Stimulated activated CD4-positive, alpha-beta T cell treated with anti-CD3 and anti-CD28 coated beads, Interleukin-1b, Interleukin-23, amount 100 ng/mL, for 4 hours (primary cell): ENCODE results near the gene EYA4.

ENCODE experiments used
- DNase-seq, 2 donors: peaks; one replicate each; pipeline ENCODE4 v3.0.0-alpha.2; 2020; ENCODE audit warnings: low read depth in 2 of 2

The EYA4 gene

DNA sequence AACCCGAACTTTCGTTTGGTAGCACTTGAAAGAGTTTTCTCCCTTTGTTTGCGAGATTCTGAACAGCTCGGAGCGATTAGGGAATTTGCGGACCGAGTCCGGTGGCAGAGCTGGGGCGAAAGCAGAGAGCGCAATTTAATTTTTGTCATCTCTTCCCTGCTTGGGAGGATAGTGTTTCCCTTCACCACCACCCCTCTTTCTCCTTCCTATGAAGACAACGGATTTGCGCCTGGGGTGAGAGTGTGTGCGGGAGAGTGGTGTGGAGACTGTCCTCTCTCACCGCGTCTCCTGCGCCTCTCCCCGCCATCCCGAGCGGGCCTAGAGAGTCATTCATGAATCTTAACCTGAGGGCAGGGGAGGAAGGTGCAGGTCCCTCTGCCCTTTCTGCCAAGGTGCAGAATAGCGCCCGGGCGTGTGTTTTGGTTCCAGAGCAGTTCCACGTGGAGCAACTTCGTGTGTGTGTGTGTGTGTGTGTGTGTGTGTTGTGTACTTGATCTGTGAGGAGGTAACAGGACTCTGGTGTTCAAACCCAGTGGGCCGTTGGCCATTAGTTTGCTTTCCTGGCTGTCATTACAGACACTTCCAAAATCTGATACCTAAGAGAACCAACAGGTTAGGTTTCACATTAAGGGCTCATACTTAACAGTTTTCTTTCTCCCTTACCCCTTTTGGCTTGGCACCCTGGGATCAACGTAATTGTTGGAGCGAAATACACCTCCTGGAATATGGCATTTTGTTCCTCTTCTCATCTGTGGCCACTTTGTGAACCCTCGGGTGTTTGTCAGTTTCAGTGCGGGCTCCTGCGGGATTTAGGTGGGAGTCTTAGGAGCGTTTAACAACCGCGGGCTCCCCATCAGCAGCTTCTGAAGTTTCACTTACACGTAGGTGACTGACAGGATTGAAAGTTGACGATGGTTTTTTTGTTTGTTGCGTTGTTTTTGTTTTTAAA, 1.8 kb downstream of the EYA4 start:
- no peak for DNase-seq

DNA sequence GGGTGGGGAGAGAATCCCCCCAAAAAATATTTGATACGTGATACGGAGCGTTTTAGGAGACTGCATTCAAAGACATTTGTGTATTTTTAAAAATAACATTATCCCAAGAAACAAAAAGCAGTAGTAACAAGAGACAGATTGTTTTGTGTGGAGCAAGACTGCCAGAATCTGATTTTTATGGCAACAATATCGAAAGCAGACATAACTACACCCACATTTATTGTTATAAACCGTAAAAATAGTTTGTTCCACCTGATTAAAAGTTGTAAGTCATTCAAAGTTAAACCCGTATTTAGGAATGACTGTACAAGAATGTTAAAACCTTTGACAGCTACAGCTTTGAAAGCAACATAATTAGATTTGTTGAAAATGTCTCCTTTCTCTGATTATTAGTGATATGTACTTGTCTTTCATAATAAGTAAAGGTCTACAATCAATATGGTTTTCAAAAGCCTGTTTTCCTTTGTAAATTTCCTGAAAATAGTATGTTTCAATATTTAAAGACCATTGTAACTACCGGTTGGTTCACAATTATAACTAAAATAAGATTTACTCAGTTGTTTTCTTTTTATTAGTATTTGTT, 2.7 kb downstream of the EYA4 start:
- DNase-seq: no peak

DNA sequence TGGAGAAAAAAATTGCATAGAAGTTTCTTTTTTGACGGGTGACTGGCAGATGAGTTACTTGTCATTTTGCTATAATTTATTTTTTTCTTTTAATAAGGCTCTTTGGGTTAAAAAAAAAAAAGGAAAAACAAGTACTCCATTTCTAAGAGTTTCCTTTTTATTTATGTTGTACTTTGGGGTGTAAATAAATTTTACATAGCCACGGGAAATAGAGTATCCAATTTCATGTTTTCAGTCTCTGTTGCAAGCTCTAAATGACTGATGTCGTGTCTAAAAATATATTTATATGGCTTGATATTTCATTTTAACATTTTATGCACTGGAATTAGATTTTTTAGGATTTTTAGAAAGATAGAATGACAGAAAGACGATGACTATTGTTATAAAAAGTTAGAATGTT, 3.4 kb downstream of the EYA4 start:
- no peak for DNase-seq

DNA sequence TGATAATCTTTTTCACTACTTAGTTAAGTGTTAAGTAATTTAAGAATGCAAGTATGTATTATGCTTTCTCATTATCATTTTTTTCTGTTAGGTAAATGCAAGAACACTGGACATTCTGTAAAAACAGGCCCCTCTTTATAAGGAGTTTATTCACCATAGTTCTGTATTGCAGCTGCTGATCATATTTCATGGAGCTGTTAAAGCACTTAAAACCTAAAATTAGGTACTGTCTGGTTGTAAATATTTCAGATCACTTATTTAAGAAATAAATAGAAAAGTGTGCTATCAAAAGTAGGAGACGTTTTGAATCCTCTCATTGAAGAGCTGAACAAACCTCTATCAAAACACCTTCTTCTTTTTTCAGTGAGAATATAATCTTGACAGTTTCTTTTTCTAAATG, 3.9 kb downstream of the EYA4 start:
- no peak for DNase-seq

DNA sequence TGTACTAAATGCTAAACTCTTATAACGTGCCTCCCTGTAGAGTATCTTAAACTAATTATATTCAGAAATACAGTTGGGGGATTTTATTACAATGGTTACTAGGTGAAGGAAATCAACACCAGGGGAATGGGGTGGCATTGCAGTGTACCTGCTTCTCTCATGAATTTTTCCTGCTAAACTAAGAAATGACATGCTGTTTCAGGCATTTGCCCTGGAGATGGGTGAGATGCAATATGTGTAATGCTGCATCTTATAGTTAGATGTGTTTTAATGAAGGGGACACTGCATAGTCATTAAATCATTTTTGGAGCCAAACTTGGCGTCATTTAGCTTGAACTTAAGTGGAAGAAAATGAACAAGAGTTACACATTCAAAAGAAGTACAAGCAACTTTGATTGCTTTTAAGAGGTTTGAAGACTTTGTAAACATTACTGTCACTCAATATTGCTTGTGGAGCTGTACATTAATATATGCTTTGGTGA, 4.3 kb downstream of the EYA4 start:
- DNase-seq: no peak

DNA sequence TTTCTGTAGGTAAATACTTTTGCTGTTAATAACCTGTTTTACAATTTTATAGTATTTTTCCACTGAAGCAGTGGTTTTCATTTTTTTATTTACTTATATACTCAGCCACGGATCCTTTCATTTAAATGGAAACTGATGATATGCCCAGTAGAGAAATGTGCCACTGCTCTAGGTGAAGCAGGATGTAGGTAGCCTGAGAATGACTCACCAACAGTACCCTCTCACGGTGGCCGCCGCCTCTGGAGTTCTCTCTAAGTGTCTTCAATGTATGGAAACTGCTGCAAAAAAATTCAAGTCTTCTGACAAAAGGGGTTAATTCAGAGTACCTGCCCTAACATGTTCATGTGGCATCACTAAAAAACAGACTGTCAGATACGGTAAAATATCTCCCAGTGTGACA, 6.4 kb downstream of the EYA4 start:
- no peak for DNase-seq

DNA sequence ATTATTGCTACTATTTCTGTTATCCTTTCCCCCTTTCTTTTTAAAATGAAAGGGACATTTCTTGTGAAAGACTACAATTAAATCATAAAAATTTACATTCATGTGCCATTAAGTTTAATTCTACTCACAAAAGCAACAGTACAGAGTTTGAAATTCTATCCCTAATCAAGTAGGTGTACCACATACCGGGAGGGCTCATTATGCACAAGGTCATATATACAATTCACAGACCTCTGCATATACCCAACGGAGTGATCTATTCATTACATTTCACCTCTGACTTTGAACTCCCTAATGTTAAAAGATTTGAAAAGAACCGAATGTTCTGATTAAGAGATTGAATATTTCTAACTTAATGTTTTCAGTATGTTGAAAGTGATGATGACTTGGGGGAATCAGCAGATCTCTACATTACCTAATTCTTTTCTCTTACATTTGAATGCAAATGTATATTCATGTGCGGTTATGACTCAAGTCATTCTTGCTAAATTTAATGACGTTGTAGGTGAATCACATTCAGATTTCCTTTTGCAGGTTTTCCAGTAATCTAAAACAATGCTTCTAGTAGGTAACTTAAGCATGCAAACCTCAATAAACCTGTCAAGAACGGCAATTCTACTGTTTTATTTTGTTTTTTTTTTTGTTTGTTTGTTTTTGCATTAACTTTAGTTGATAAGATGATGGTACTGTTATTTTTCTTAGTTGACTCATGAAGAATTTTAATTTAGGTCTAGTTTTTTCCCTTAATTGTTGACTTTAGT, 7.3 kb downstream of the EYA4 start:
- DNase-seq: no peak

DNA sequence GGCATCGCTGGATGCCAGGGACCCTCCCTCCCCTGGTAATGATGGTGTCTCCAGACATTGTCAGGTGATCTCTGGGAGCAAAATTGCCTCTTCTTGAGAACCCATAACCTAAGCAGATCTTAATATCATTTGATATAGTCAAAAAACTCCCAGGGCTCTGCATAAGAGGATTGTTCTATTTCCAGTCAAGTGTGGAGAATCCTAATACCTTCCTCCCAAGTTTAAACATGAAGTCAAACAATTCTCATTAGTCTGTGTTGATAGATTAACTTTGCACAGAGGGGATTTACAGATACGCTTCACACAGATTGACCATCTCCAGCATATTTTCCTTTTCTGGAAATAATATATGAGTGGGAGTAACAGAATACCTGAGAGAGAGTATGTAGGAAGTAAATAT, 10.5 kb downstream of the EYA4 start:
- no peak for DNase-seq

DNA sequence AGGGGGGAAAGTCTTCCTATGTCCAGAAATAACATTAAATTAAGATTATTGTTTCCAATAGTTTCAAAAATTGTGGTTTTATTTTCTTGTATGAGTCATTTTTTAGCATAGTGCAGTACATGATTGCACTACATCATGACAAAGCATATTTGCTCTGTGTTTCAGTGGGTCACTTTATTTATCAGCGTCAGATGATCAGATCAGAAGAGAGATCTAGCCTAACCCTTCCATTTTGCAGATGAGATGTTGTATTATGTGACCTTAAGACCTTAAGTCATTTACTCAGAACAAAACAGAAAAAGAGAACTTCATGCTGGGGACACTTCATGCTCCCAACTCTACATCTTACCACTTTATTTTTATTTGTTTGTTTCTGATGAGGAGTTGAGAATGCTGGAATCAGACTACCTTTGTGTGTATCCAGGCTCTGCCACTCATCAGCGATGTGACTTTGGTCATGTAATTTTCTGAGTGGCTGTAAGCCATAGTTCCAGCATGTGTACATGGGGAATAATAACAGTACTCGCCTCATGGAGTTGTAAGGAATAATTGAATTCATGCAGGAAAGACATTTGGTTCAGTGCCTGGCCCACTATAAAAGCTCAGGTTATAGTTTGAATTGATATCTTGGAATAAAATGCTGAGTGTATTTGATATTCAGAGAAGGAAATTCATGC, 13.5 kb downstream of the EYA4 start:
- DNase-seq: no peak

DNA sequence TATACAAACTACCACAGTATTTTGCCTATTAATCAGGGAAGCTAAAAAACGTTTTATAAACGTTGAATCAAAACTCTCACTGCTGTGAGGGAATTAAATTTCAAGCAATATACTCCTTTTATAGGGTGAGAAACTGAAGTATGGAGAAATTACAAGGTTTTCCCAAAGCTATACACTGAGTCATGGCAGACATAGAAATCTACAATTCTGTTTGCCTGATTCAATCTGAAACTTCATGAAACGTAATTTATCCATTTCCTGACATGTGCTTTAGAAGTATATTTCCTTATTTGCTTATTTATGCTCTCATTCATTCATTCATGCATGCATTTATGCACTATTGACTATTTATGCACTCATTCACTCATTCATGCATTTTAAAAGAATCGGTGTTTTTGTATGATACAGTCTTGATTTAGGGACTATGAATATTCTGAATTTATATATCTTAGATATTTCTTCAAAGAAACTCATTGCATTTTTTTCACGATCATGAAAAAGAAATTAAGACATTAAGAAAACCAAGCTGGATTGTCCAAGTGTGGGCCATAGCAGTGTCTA, 16.5 kb downstream of the EYA4 start:
- DNase-seq: no peak

DNA sequence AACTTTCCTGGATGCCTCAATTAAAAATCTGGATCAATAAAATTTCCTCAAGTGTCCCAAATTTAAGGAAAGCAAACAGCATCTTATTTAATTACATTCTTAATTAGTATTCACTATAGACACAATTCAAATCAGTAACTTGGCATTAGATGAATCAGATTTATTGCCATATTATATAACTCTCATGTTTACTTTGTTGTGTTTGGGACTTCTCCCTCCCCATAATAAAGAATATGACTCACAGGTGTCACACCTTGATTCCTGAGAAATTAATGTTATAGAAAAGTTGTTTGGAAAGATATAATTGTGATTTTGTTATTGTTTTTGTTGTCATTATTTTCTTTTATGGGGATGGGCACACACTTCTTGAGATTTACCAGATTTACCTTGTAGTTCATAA, 18.4 kb downstream of the EYA4 start:
- no peak for DNase-seq

DNA sequence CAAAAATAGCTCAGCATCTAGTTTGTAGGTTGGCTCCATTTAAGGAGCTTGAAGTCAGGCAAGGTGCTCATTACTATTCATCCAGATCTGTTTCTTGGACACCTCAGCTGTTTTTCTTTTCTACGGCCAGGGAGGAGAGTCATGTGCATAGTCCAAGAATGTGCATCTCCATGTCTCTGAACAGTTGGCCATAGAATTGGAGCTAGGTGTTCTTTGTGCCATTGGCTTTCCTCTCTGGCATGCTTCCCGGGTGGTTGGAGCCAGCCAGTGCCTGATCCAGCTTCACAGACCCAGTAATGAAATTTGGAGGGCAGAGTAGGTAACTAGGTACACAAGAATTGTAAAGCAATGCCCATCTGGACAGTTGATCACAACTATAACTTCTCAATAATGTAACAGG, 21.6 kb downstream of the EYA4 start:
- no peak for DNase-seq

DNA sequence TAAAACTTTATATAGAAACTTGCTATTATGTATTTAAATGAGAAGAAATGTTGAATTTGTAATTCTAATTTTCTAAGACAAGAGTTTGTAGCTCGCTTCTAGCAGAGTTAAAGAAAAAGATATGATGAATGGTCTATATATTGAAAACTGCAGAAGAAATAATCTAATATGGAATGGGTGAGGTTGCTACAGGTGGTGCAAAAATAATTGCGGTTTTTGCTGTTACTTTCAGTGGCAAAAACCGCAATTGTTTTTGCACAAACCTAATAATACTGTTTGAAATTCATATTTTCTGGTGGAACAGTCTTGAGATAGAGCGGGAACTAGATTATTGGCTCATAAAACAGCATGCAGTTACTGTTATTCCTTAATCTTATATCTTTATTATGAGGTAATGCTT, 23.9 kb downstream of the EYA4 start:
- DNase-seq: no peak

DNA sequence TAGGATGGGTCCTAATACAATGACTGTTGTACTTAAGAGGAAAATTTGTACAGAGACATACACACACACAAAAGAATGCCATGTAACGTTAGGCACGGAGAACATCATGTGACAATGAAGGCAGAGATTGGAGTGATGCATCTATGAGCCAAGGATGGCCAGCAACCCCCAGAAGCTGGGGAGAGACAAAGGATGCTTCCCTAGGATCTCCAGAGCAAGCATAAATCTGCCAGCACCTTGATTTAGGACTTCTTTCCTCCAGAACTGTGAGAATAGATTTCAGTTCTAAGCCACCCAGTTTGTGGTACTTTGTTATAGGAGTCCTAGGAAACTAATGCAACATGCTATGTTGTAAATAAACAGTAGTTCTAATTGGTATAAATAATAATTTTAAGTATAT, 25.0 kb downstream of the EYA4 start:
- DNase-seq: no peak

DNA sequence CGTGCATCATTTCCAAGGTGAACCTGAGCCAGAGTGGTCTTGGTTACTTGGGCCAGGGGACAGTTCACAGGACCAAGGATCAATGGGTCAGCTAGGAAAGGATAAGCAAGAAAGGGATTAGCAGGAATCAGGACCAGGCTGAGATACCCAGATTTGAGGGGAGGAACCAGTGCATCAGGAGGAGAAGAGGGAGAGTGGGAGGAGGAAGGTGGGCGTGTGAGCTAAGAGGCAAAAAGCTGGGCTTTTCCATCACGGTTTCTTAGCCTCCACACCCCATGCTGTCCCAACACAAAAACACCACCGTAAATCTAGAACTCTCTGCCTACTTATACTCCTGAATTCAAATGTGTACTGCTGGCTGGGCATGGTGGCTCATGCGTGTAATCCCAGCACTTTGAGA, 27.5 kb downstream of the EYA4 start:
- no peak for DNase-seq

DNA sequence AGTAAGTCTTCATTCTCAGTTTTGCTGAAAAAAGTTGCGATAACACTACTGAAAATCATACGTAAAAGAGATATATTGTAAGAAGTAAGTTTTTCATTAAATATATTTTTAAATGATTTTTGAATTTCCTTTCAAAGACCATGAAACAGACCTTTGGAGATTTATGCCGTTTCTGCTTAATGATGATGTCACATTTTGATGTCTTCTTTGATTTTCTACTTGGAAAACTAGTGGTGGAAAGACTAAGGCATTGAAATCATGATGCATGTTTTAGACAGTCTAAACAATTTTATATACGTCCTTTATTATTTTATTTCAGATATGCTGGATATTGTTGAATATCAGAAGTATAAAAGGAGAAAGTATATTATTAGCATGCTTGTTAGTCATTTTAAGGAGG, 33.7 kb downstream of the EYA4 start:
- no peak for DNase-seq

DNA sequence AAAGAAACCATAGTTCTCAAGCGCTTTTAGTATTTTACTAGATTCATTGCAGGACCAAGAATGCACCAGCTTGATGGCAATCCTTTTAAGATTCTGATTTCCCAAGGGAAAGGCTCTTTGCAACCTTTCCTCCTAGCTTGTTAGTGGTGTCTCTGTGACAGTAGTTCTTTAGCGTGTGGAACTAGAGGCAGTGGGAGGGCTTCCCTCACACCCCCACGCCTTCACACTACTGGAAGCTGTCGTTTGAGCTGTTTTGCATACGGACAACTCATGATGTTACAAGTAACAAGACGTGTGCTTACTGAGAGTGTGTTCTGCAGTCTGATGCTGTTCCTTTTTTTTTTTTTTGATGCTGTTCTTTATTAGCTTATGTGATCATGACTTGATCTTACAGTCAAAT, 34.1 kb downstream of the EYA4 start:
- DNase-seq: no peak

DNA sequence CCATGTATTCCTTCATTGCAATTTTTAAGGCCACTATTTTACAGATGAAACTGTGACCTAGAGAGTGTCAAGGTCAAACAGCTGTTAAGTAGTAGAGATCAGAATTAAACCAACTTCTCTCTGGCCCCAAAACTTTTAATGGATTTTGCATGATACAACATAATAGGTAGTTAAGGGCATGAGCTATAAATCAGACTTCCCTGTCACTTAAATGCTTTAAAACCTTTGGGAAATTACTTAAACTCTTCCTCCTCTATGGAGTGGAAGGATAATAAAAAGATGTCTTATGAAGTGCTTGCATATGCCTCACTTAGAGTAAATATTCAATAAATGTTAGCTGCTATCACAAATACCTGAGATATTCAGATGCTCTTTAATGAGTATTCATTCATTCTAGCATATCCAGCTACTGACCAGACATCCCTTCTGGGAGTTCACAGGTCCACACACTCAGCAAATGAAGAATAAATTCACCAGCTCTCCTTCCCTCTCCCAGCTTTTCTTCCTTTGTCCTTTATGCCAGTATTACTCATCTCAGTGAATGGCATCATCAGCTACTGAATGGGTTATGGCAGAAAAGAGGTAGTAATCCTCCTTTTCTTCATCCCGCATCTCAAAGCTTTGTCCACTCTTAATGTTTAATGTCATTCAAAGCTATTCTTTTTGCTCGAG, 36.2 kb downstream of the EYA4 start:
- no peak for DNase-seq

DNA sequence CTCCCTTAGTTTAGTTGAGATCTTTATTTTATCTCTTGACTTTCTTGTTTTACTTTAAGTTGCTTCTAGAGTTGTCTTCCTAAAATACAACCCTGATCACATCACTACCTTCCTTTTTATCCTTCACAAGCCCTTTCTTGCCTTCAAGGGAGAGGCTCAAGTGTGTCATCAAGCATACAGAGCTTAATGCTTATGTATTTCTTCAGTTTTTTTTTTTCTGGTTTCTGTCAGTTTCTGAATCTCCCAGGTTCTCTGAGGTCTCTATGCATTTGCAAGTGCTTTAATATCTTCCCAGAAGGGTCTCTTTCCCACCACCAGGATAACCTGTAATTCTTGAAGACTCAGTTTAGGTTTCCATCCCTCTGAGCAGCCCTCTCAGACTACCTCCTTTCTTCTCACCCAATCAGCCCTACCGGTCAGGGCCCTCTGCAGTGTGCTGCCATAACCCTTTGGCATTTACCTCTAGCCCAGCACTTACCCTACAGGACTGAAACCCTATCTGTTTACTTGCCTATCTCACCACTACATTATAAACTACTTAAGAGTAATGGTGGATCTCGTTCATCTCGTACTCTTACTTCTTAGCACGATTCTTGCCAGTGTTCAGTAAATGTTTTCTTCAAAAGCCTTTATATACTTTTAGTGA, 36.9 kb downstream of the EYA4 start:
- no peak for DNase-seq

DNA sequence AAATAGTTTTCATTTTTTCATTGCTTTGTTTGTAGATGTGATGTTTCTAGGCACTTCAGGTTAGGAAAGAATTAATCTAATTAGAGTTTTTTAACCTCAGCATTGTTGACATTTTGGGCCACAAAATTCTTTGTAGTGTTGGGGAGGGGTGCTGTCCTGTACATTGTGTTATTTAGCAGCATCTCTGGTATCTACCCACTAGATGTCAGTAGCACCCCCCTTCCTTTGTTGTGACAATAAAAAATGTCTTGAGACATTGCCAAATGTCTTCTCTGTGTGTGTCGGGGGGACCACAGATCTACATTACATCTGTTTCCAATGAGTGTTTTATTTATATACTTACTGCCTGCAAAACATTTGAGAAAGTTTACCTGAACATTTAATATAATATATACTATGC, 45.6 kb downstream of the EYA4 start:
- DNase-seq: no peak

DNA sequence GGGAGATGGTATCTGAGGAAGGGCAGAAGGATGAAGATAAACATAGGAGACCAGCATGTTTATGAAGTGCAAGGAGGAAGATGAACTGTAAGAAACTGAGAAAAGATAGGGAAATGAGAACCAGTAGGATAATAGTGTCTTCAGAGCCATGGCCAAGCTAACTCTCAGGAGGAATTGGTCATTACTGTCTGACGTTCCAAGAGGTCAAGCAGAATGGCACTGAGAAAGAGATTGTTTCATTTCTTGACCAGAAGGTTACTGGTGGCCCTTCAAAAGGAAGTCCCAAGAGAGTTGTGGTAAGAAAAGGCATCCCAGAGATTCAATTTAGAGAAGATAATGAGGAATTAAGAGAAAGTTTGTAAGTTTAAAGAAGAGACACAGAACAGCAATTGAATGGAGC, 47.5 kb downstream of the EYA4 start:
- no peak for DNase-seq
